HEK293T (cell line): Measurements from ENCODE around the gene BCL2.

Source experiments
- BHLHE40 ChIP-seq: fragments of 450-650 bp; IDR thresholded peaks from 2 replicates; pipeline ENCODE4 v1.6.1; 2016; ENCODE audit warnings: mild to moderate bottlenecking, moderate library complexity, borderline replicate concordance
- ELF4 ChIP-seq: fragments of 450-650 bp; IDR thresholded peaks from 2 replicates; pipeline ENCODE4 v1.6.1; 2017; ENCODE audit warnings: antibody characterized with exemption
- FOXA1 ChIP-seq: fragments of 450-650 bp; IDR thresholded peaks from 2 replicates; pipeline ENCODE4 v1.6.1; 2016; ENCODE audit warnings: mild to moderate bottlenecking
- FOXK2 ChIP-seq: fragments of 450-650 bp; IDR thresholded peaks from 2 replicates; pipeline ENCODE4 v1.6.1; 2016; ENCODE audit warnings: mild to moderate bottlenecking
- FOXM1 ChIP-seq: fragments of 450-650 bp; IDR thresholded peaks from 2 replicates; pipeline ENCODE4 v1.6.1; 2017; ENCODE audit warnings: mild to moderate bottlenecking, borderline replicate concordance
- HDGF ChIP-seq: fragments of 450-650 bp; IDR thresholded peaks from 2 replicates; pipeline ENCODE4 v1.6.1; 2017; ENCODE audit warnings: antibody characterized with exemption, borderline replicate concordance
- SP1 ChIP-seq: fragments of 450-650 bp; IDR thresholded peaks from 2 replicates; pipeline ENCODE4 v1.6.1; 2017
- ZNF384 ChIP-seq: fragments of 450-650 bp; IDR thresholded peaks from 2 replicates; pipeline ENCODE4 v1.6.1; 2016

- TF ChIP-seq FOXA1 (no peak), ZNF384 (no peak), FOXM1 (no peak), FOXK2 (no peak), HDGF (no peak), ELF4 (no peak), BHLHE40 (no peak), SP1 (no peak)
These were observed 227.8 kb downstream of the BCL2 start for GRCh38 chr18:63091671-63092364.
